Karpas-422 (cell line): ENCODE results near the gene DMGDH. TPM values are rescaled to one million over a fixed set of nuclear protein-coding genes. Genes with fewer than 3 reads are reported as not detected.

Source experiments
- DNase-seq: peaks from one replicate; pipeline ENCODE4 v3.0.0-alpha.2; 2015
- H2AFZ ChIP-seq: fragments of 200-600 bp; sonication (generic); 2 replicates; pipeline ENCODE4 v1.6.1; 2014; ENCODE audit warnings: antibody characterized with exemption, low read length, mixed read lengths
- H3K27ac ChIP-seq: fragments of 200-600 bp; sonication (generic); 2 replicates; pipeline ENCODE4 v1.5.1; 2014; ENCODE audit warnings: mild to moderate bottlenecking, low read length, moderate library complexity
- H3K27me3 ChIP-seq: fragments of 200-600 bp; sonication (generic); 2 replicates; pipeline ENCODE4 v1.6.1; 2014; ENCODE audit warnings: low read length, mixed read lengths
- H3K36me3 ChIP-seq: fragments of 200-600 bp; sonication (generic); 2 replicates; pipeline ENCODE4 v1.6.1; 2014; ENCODE audit warnings: low read length, mixed read lengths; ENCODE audit not compliant: insufficient read depth
- H3K4me1 ChIP-seq: fragments of 200-600 bp; sonication (generic); 2 replicates; pipeline ENCODE4 v1.6.1; 2014; ENCODE audit warnings: mild to moderate bottlenecking, low read length, mixed read lengths
- H3K4me2 ChIP-seq: fragments of 200-600 bp; sonication (generic); 2 replicates; pipeline ENCODE4 v1.6.1; 2014; ENCODE audit warnings: low read length, low read depth, mild to moderate bottlenecking; ENCODE audit not compliant: poor library complexity, severe bottlenecking
- H3K4me3 ChIP-seq: fragments of 200-600 bp; sonication (generic); 2 replicates; pipeline ENCODE4 v1.5.1; 2014; ENCODE audit warnings: mild to moderate bottlenecking, antibody characterized with exemption, low read length, mixed read lengths
- H3K79me2 ChIP-seq: fragments of 200-600 bp; sonication (generic); 2 replicates; pipeline ENCODE4 v1.6.1; 2014; ENCODE audit warnings: mild to moderate bottlenecking, low read length, mixed read lengths
- H3K9ac ChIP-seq: fragments of 200-600 bp; sonication (generic); 2 replicates; pipeline ENCODE4 v1.6.0; 2014; ENCODE audit warnings: low read length
- H3K9me2 ChIP-seq: fragments of 200-600 bp; sonication (generic), shearing (Covaris generic); replicated peaks from 2 replicates; pipeline ENCODE4 v1.6.0; 2014; ENCODE audit warnings: mild to moderate bottlenecking, low read length, moderate library complexity; ENCODE audit not compliant: insufficient read depth
- H3K9me3 ChIP-seq: fragments of 300-700, 200-600 bp; sonication (generic); 2 replicates; pipeline ENCODE4 v1.6.1; 2014; ENCODE audit warnings: low read length, mixed read lengths
- H4K20me1 ChIP-seq: fragments of 200-600 bp; sonication (generic); 2 replicates; pipeline ENCODE4 v1.6.1; 2014; ENCODE audit warnings: mild to moderate bottlenecking, antibody characterized with exemption, low read length, low read depth; ENCODE audit not compliant: insufficient read depth
- total RNA-seq: library from RNA; depleted of rRNA; stranded (reverse); fragments of >200 nt; shearing (Covaris generic); gene quantifications from 2 replicates; pipeline ENCODE4 v1.2.3, GENCODE V29; 2014; ENCODE audit warnings: low replicate concordance; rRNA removed

Gene DMGDH
- total RNA-seq, 1 experiment from 2014 or later = not detected

- no peak for DNase-seq
- no peaks in the 10 kb centered on the region for H3K79me2 ChIP-seq
- no peaks in the 10 kb centered on the region for H3K9me3 ChIP-seq
- no peak overlapping the region for H3K4me3 ChIP-seq
- H3K27me3 ChIP-seq = no peaks in the 10 kb centered on the region
- H4K20me1 ChIP-seq = no peaks in the 10 kb centered on the region; the same call in 1 of the 2 replicates
- H3K27ac ChIP-seq = no peak overlapping the region
- H3K9me2 ChIP-seq = no peaks in the 10 kb centered on the region
- H3K9ac ChIP-seq = no peak overlapping the region
- no peaks in the 10 kb centered on the region for H3K4me1 ChIP-seq
- no peaks in the 10 kb centered on the region for H3K36me3 ChIP-seq
- H2AFZ ChIP-seq = no peak overlapping the region
- no peak overlapping the region for H3K4me2 ChIP-seq
These were observed 112.6 kb downstream of the DMGDH start for GRCh38 chr5:78956901-78957300.

DNA sequence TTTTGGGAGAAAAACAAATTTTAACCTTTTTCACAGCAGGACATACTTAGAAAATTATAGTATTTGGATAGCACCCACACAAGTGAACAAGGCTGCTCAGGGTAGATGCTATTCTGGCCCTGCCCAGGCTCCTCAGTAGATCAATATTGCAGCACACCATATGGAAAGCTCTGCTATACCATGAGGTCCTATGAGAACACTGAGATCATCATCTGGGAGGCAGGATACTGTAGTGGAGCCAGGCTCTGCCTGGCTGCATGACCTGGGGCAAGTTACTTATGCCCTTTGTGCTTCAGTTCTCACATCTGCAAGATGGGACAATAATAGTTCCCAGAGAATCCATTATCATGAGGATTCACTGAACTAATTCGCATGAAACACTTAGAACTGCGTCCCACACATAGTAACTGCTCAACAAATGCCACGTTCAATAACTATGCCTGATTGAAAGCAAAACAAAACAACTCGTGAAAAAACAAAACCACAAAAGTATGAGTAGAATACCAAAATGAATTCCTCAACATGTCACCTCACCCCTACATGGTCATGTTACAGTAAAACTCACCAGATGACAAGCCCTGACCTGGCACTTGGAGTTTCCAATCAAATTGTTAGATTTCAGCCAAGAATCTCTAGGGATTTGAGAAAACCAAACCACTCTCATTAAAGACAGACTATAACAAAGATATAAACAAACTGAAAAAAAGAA is 116.2 kb downstream of the DMGDH start:
- H3K9me2 ChIP-seq = no peaks in the 10 kb centered on the region
- no peaks in the 10 kb centered on the region; the same call in 1 of the 2 replicates for H4K20me1 ChIP-seq
- no peaks in the 10 kb centered on the region for H3K36me3 ChIP-seq
- no peak overlapping the region for H3K4me2 ChIP-seq
- no peaks in the 10 kb centered on the region for H3K27me3 ChIP-seq
- H3K4me3 ChIP-seq = no peak overlapping the region
- H2AFZ ChIP-seq = no peak overlapping the region
- DNase-seq = no peak
- no peaks in the 10 kb centered on the region for H3K79me2 ChIP-seq
- no peak overlapping the region for H3K27ac ChIP-seq
- H3K4me1 ChIP-seq = no peaks in the 10 kb centered on the region
- H3K9ac ChIP-seq = no peak overlapping the region
- no peaks in the 10 kb centered on the region for H3K9me3 ChIP-seq

Other genes starting within 250 kb of the DMGDH start
- gene ARSB, start 84.4 kb downstream of the DMGDH start, total RNA-seq = 3.1 and 10.8 TPM in 2 replicates
- gene BHMT2, start 93 bp upstream of the DMGDH start, total RNA-seq = not detected in 2 replicates
- gene BHMT, start 42.1 kb upstream of the DMGDH start, total RNA-seq = not detected in 2 replicates
- gene JMY, start 166.5 kb upstream of the DMGDH start, total RNA-seq = not detected in 2 replicates